Measurements from ENCODE around the gene SORCS2.

DNA sequence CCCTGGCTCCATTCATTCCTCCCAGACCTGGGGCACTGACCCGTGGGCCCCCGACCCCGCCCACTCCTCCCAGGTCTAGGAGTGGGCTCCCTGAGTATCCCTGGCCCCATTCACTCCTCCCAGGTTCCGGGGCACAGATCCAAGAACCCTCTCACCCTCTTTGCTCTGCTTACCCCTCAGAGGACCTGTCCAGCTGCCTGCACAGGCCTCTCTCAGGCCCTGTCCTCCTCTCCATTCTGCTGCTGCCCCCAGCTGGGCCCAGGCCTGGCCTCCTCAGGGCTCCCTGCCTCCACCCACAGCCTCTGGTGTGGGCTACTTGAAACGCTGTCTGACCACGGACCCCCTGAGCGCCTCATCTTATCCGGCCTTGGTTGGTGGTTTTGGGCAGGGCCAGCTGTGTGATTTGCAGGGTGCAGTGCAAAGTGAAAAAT, 460.1 kb downstream of the SORCS2 start:
- TF ChIP-seq CTCF (IDR thresholded peaks at IDR 0.05; ENCODE audit: low read length) = no peak
- no peak for TF ChIP-seq EZH2 (IDR thresholded peaks at IDR 0.05; ENCODE audit: borderline replicate concordance, low read length)

Data from OCI-LY1 (cell line).